Small intestine (tissue), 7 donors: ENCODE results near the gene RING1. TPM values are rescaled to one million over a fixed set of nuclear protein-coding genes. Genes with fewer than 3 reads are reported as not detected.

Experiments
- DNase-seq, 2 donors: peaks; one replicate each; pipeline versions ENCODE4 v3.0.0 to v3.0.0-alpha.2; 2013
- FAIRE-seq: peaks from 2 replicates; lab custom pipeline; 2012; peaks lifted over from hg19 to GRCh38; lab: Jason Lieb, UNC
- H3K27ac ChIP-seq, 3 donors: one replicate each; pipeline ENCODE4 v1.5.1; 2013; ENCODE audit warnings: low read length in 2 of 3, mild to moderate bottlenecking in 2 of 3, control low read depth in 1 of 3, inconsistent platforms in 1 of 3, low read depth in 1 of 3, moderate library complexity in 1 of 3
- H3K27me3 ChIP-seq, 3 donors: one replicate each; pipeline ENCODE4 v1.6.1; 2013; ENCODE audit warnings: low read length in 3 of 3, inconsistent platforms in 1 of 3; ENCODE audit not compliant: control insufficient read depth in 3 of 3, insufficient read depth in 3 of 3
- H3K36me3 ChIP-seq, 3 donors: one replicate each; pipeline ENCODE4 v1.6.1; 2013; ENCODE audit warnings: low read length in 3 of 3, inconsistent platforms in 1 of 3, low read depth in 1 of 3, mild to moderate bottlenecking in 1 of 3, moderate library complexity in 1 of 3; ENCODE audit not compliant: control insufficient read depth in 3 of 3, insufficient read depth in 2 of 3
- H3K4me1 ChIP-seq, 3 donors: one replicate each; pipeline ENCODE4 v1.6.1; 2013; ENCODE audit warnings: low read length in 2 of 3, inconsistent platforms in 1 of 3, low read depth in 1 of 3, mild to moderate bottlenecking in 1 of 3, moderate library complexity in 1 of 3; ENCODE audit not compliant: control insufficient read depth in 3 of 3, insufficient read depth in 2 of 3
- H3K4me3 ChIP-seq, 3 donors: one replicate each; pipeline ENCODE4 v1.5.1; 2013; ENCODE audit warnings: low read length in 3 of 3, control low read depth in 1 of 3, inconsistent platforms in 1 of 3, low read depth in 1 of 3, mild to moderate bottlenecking in 1 of 3, moderate library complexity in 1 of 3
- H3K9me3 ChIP-seq, 2 donors: one replicate each; pipeline ENCODE4 v1.6.1; 2013; ENCODE audit warnings: low read depth in 1 of 2, low read length in 1 of 2; ENCODE audit not compliant: control insufficient read depth in 2 of 2, insufficient read depth in 1 of 2
- WGBS, 3 donors: extraction: QIAGEN DNeasy Blood & Tissue Kit; methylation state at CpG; one replicate each; pipeline ENCODE4 v1.1.7; 2013; 5-methylcytosine and 5-hydroxymethylcytosine counted together
- polyA plus RNA-seq, 4 donors: library from polyadenylated mRNA; stranded (reverse) in 3 of 4; unstranded in 1 of 4; fragments of 200-250 nt in 3 of 4; fragments of 120-200 nt in 1 of 4; gene quantifications; one replicate each; pipeline versions ENCODE4 v1.2.1 to v1.2.3, GENCODE V29; 2013
- donor health status: healthy with polysubstance abuse.
- donor health status: control.
- donor health status: control.
- donor health status: Bipolar disorder and iron deficiency.
- donor health status: healthy.

The RING1 gene
- polyA plus RNA-seq, 4 donors = 30.4 to 46.7 (median 41.8) TPM

GRCh38 chr6:33174784-33175183 is 33.5 kb upstream of the RING1 start:
- H3K36me3 ChIP-seq = peaks cover 0 to 2% (median 0%) of the 10 kb centered on the region in 3 donors
- WGBS, 3 donors = 67 to 85% (median 79%) methylated on average over 4 of the region's 4 CpGs
- no peak for DNase-seq
- H3K4me1 ChIP-seq = peaks cover 0 to 18% (median 0%) of the 10 kb centered on the region in 3 donors
- no peaks in the 10 kb centered on the region for H3K27me3 ChIP-seq
- FAIRE-seq = no peak
- H3K27ac ChIP-seq = no peak overlapping the region
- H3K9me3 ChIP-seq = no peaks in the 10 kb centered on the region
- H3K4me3 ChIP-seq = no peak overlapping the region

DNA sequence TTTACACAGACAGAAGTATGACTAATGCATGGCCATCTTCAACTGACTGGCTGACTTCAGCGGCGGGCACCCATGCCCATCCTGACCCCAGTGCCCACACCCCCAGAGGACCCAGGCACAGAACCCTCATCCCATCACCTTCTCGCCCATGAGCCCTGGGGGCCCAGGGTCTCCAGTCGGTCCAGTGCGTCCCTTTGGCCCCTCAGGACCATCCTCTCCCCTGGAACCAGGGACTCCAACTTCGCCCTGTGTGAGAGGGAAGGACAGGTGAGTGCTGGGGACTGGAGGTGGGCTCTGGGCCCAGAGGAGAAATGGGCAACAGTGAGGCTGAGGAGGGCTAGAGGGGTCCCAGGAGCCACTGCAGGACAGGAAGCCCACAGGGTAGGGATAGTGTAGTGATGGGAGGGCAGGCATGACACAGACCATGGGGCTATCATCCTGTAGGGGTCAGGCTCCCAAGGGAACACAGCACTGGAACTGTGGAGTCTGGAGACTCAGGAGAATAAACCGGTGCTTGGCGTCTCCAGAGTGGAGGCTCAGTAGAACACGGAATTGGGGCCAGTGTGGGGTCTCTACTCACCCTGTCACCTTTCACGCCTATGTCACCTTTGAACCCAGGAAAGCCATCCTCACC is 32.7 kb upstream of the RING1 start:
- DNase-seq (no peak), FAIRE-seq (no peak)
- no peaks in the 10 kb centered on the region for H3K9me3 ChIP-seq
- H3K4me1 ChIP-seq = peaks cover 0 to 18% (median 0%) of the 10 kb centered on the region in 3 donors
- no peaks in the 10 kb centered on the region for H3K27me3 ChIP-seq
- WGBS, 3 donors = 56 to 77% (median 69%) methylated on average over 10 of the region's 10 CpGs
- peaks cover 0 to 2% (median 0%) of the 10 kb centered on the region in 3 donors for H3K36me3 ChIP-seq
- H3K4me3 ChIP-seq = no peak overlapping the region
- no peak overlapping the region for H3K27ac ChIP-seq

DNA sequence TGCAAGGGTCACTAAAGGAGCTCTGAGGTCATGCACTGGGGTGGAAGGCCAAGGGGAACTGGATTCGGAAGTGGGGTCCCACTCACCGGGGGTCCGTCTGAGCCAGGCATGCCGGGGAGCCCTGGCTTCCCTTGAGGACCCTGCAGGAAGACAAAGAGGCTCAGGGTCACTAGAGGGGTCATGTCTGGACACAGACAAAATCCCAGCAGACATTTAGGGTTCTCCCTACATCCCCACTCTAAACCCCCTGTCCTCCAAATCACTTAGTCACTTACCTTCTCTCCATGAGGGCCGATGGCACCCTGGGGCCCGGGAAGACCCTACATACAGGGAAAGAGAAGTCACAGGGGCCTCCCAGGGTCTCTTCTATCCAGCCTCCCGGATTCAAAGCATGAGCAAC is 31.4 kb upstream of the RING1 start:
- no peak overlapping the region for H3K27ac ChIP-seq
- H3K9me3 ChIP-seq = no peaks in the 10 kb centered on the region
- DNase-seq = no peak
- H3K36me3 ChIP-seq = peaks cover 0 to 2% (median 0%) of the 10 kb centered on the region in 3 donors
- H3K27me3 ChIP-seq = no peaks in the 10 kb centered on the region
- 87 to 92% (median 92%) methylated on average over 7 of the region's 7 CpGs for WGBS, 3 donors
- H3K4me1 ChIP-seq = peaks cover 0 to 18% (median 0%) of the 10 kb centered on the region in 3 donors
- no peak for FAIRE-seq
- H3K4me3 ChIP-seq = no peak overlapping the region

DNA sequence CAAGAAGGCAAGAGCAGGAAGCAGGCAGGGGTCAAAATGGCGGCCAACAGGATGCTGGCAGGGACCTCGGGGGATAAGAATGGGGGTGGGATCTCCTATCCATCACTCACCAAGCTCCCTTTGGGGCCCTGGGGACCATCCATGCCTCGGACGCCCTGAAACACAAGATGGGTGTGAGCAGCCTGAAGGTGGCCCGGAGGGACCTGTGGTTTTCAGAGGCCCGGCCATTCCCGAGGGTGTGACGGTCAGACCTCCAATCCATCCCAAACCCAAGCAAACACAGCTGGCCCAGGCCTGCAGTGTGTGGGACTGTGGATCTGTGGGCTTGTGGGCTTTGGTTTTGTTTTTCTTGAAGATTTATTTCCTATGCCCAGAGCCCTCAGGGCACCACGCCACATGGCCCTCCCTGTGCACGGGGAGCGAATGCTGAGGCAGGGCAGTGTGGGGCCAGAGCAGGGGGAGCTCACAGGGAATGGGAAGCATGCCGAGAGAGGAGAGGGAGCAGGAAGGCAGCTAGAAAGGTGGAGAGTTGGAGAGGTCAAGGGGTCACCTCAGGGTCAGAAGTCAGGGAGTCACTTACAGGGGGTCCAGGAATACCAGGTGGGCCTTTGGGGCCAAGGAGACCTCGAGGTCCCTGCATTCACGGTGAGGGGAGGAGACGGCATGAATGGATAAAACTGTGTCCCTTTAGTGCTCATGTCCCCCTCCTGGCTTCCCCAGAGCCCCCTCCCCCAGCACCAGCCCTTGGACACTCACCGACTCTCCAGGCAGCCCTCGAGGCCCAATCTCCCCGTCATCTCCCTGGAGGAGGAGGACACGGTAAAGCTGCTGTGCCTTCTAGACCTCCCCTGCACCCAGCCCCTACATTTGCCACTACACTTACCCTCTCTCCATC is 30.5 kb upstream of the RING1 start:
- Histone ChIP-seq H3K4me1 (peaks cover 0 to 14% (median 0%) of the 10 kb centered on the region in 3 donors), H3K4me3 (no peak overlapping the region), H3K27me3 (no peaks in the 10 kb centered on the region), H3K9me3 (peaks cover 0 to 2% of the 10 kb centered on the region in 2 donors), H3K36me3 (peaks cover 0 to 2% (median 0%) of the 10 kb centered on the region in 3 donors), H3K27ac (no peak overlapping the region)
- DNase-seq (no peak), FAIRE-seq (no peak)
- 80 to 84% (median 84%) methylated on average over 19 of the region's 19 CpGs for WGBS, 3 donors

DNA sequence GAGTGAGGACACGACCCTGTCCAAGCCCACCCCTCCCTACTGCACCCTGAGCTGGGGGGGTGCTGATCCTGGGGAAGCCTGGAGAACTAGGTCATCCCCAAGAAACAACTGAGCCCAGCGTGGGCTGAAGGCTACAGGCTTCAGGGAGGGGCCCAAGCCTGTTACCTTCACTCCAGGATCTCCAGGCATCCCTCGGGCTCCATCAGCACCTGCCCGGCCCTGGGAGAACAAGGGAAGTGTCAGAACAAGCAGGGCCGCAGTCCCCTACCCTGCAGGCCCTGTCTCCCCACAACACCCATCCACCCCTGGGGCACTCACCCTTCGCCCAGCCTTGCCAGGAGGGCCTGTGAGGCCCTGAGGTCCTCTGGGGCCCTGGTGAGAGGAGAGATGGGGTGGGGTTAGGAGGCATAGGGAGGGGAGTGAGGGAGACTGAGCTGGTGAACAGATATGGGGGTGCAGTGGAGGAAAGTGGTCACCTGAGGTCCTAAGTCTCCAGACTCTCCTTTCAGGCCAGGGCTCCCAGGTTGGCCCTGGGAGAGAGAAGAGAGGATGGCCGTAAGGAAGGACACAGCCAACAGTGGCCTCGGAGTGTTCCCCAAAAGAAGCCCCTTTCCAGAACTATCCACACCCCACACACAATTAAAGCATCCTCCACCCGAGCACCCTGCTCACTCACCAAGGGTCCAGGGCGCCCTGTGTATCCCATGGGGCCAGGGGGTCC is 29.4 kb upstream of the RING1 start:
- no peaks in the 10 kb centered on the region for H3K27me3 ChIP-seq
- H3K36me3 ChIP-seq = peaks cover 0 to 1% (median 0%) of the 10 kb centered on the region in 3 donors
- peaks cover 0 to 4% of the 10 kb centered on the region in 2 donors for H3K9me3 ChIP-seq
- H3K4me3 ChIP-seq = no peak overlapping the region
- WGBS, 3 donors = 78 to 89% (median 82%) methylated on average over 10 of the region's 10 CpGs
- H3K4me1 ChIP-seq = peaks cover 0 to 3% (median 0%) of the 10 kb centered on the region in 3 donors
- no peak for DNase-seq
- H3K27ac ChIP-seq = no peak overlapping the region
- no peak for FAIRE-seq

GRCh38 chr6:33181141-33181540 is 27.2 kb upstream of the RING1 start:
- Histone ChIP-seq H3K9me3 (peaks cover 0 to 4% of the 10 kb centered on the region in 2 donors), H3K4me3 (no peak overlapping the region), H3K27ac (no peak overlapping the region), H3K4me1 (no peaks in the 10 kb centered on the region), H3K27me3 (peaks cover 0 to 7% (median 2%) of the 10 kb centered on the region in 3 donors), H3K36me3 (no peaks in the 10 kb centered on the region)
- 86 to 92% (median 88%) methylated on average over 7 of the region's 7 CpGs for WGBS, 3 donors
- DNase-seq (no peak), FAIRE-seq (no peak)

DNA sequence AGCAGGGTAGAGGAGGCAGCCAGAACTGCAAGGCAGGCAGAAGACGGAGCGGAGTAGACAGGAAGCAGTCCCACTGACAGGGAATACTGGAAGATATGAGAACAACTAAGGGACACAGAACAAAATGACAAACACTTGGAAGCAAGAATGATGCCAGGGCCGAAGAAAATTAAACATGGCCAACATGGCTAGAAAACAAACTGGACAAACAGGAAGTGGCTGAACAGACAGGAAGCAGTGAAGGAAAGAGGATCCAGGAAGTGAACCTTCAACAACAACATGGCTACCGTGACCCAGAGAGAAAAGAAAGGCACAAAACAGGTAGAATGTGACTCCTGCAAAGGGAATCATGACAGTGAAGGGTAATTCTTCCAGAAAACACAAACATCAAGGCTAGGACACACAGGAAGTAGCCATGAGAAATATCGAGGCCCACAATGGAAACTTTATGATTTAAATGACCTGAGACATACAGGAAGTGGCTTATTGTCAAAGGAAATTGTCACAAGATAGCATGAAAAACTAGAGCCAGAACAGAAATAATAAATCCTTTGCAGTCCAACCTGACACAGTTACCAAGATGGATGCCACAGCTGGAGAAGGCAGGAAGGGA is 25.1 kb upstream of the RING1 start:
- no peak overlapping the region for H3K27ac ChIP-seq
- DNase-seq = no peak
- no peak for FAIRE-seq
- H3K4me3 ChIP-seq = no peak overlapping the region
- WGBS, 3 donors = 70 to 89% (median 74%) methylated on average over 5 of the region's 5 CpGs
- H3K36me3 ChIP-seq = no peaks in the 10 kb centered on the region
- no peaks in the 10 kb centered on the region for H3K4me1 ChIP-seq
- peaks cover 0 to 4% of the 10 kb centered on the region in 2 donors for H3K9me3 ChIP-seq
- peaks cover 0 to 10% (median 2%) of the 10 kb centered on the region in 3 donors for H3K27me3 ChIP-seq

- FAIRE-seq = no peak
- H3K27ac ChIP-seq = no peak overlapping the region
- H3K9me3 ChIP-seq = peaks cover 0 to 4% of the 10 kb centered on the region in 2 donors
- H3K4me1 ChIP-seq = no peaks in the 10 kb centered on the region
- H3K36me3 ChIP-seq = no peaks in the 10 kb centered on the region
- H3K4me3 ChIP-seq = no peak overlapping the region
- 64 to 72% (median 71%) methylated on average over 8 to 9 of the region's 9 CpGs for WGBS, 3 donors
- H3K27me3 ChIP-seq = peaks cover 2 to 10% (median 2%) of the 10 kb centered on the region in 3 donors
- no peak for DNase-seq
These were observed 23.1 kb upstream of the RING1 start for GRCh38 chr6:33185190-33185589.
